ENCODE results near the gene NLRP7.
"Not testable (repeated sequence)": the region's sequence is repeated elsewhere in the genome, so short reads cannot be mapped to it uniquely, and the experiment has no call there.

- not testable (repeated sequence) for TF ChIP-seq EZH2 (IDR thresholded peaks at IDR 0.05; ENCODE audit: low read length, missing control alignments); CTCF (conservative IDR thresholded peaks at IDR 0.05 in 1 of 2, IDR thresholded peaks at IDR 0.05 in 1 of 2; ENCODE audit: low read depth in 1 of 2, low read length in 2 of 2)
These were observed 46.2 kb downstream of the NLRP7 start for GRCh38 chr19:54901153-54901552.
